Stimulated activated CD4-positive, alpha-beta T cell treated with anti-CD3 and anti-CD28 coated beads, Interleukin-4, amount 100 ng/mL, for 24 hours (primary cell): Measurements from ENCODE around the gene FBXO5.
"Not testable (repeated sequence)": the region's sequence is repeated elsewhere in the genome, so short reads cannot be mapped to it uniquely, and the experiment has no call there.

Experiments used
- DNase-seq: peaks from one replicate; pipeline ENCODE4 v3.0.0-alpha.2; 2020

The FBXO5 gene

DNA sequence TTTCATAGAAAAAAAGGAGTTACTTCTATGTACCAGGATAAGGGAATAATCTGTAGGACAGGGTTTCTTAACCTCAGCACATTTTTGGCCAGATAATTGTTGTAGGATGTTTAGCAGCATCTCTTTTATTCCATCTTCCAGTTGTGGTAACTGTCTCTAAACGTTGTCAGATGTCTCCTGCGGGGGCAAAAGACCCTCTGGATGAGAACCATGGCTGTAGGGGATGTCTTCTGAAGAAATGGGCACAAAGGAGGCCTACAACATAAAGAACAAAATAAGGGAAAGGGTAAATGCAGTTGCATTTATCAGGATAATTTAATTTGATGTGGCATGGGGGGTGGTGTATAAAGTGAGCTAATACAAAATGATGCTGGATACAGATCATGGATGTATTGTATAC lies 4.1 kb upstream of the FBXO5 start:
- no peak for DNase-seq

DNA sequence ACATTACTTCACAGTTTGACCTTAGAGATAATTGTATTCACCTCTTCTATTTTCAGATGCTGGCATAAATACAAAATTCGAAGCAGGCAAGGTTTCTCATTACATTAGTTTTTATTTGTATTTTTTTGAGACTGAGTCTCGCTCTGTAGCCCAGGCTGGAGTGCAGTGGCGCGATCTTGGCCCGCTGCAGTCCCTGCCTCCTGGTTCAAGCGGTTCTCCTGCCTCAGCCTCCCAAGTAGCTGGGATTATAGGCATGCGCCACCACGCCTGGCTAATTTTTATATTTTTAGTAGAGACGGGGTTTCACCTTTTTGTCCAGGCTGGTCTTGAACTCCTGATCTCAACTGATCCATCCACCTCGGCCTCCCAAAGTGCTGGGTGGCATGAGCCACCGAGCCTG lies 2.5 kb upstream of the FBXO5 start:
- not testable (repeated sequence) for DNase-seq

DNA sequence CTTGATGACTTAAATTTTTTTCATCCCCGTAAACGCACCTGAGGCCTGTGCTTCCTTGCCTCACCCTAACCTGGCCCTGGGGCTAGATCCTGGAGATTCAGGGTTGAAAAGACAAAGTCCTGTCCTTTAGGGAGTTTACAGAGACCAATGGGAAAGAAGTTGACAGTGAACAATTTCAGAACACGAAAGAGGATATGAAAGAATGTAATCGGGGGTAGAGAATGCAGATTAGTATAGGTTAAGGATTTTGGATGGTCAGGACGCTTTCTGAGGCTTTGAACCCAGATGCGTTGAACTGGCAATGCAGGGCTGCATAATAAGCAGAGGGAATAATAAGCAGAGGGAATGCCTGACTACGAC lies 1.7 kb upstream of the FBXO5 start:
- DNase-seq: no peak

DNA sequence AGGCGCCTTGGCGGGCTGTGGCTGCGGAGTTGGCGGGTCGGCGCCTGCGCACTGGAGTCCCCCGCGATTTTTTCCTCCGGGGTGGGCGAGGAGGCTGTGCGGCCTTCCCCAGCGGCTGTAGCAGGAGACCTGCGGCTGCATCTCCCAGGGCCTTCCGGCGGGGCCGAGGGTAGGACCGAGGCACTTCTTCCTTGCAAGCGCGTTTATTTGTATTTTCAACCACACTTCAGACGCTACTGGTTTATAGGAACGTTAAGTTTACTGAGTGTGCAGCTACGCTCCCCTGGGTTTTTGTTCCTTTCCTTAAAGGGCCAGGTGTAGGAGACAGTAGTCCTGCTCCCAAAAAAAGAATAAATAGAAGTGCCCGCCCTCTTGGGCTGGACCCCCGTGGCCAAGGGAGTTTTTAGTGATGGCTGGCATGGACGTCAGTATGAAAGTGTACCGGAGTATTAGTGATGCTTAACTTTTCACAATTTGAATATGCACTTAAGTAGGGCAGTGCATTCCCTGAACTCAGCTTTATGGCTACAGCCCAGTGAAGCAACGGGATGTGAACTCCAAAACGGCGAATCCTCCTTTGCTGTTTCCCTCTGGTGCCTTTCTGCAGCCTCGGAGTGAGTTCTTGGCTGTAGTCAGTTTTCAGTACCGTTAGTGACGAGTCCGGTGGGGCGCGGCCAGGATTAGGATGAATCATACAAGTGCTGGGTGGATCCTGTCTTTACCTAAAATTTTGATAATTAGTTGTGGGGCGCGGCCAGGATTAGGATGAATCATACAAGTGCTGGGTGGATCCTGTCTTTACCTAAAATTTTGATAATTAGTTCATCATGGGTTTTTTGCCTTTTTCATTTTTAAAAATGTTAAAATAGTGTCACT lies 1.0 kb upstream of the FBXO5 start:
- peak; percentile 95 for DNase-seq

DNA sequence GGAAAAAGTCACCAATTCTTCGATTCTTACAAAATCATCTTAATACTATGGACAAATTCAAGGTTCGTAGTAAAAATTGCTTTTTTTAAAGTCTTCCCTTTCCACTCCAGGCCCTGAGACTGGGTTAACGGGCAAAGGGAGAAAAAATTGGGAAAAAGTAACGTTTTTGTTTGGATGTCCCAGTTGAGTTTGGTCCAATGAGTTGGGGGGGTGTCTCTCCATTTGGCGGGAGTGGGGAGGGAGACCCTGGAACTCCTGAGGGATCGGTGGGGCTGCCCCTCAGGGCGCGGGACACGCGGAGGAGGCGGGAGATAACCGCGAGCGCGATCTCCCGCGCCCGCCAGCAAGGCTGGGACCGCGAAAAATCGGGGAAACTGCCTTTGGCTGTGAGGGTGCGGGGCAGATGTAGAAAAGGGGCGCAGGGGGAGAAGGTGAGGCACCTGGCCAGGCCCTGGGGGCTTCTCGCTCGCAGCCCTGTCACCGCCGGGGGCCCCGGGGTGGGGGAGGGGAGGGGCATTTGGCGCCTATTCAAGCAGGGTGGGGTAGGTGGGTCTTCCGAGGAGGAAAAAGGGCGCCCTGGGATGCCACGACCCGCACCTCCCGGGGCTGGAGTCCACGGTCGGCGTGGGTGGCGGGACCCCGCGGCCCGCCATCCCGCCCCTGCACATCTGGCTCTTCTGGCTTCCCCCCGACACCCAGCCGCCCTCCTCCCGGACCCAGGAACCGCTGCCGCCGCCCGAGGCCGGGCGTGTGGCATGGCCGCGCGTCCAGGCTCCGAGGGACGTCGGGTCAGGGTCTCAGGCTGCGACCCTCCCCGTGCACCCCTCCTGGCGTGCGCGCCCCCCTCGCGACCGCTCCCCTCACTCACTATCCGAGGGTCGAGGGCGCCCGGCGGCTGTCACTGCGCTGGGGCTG lies 595 bp downstream of the FBXO5 start:
- no peak for DNase-seq

DNA sequence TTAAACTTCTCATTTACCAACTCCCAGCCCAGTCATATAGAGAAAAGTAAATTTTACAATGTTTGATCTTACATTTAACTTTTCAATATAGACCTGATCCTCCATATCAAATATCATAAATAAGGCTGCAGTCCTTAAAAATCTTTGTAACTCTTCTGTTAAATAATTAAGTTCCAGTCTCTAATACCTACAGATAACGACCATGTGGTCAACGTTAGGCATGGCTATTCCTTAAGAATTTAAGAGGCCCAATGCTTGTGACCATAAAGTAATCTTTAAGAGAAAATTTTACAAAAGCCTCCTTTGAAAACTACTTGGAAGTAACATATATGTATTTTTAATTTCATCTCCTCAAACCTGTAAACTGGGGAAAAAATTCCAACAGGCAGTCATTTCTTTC lies 1.6 kb downstream of the FBXO5 start:
- no peak for DNase-seq

DNA sequence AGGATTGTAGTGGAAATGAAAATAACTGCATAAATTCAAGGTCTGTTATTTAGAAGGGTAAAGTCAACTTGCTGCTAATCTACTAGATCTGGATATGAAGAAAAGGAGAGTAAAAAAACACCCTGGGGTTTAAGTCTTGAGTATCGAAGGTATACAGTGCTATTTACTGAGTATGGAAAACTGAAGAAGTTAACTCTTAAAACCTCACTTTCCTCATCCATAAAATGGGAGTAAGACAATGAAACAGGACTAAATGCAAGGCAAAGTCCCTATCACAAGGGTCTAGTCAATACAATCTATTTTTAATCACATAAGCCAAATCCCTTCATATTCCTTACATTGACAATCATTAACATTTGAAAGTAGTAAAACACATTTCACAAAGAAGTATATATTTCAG lies 2.2 kb downstream of the FBXO5 start:
- DNase-seq: no peak

DNA sequence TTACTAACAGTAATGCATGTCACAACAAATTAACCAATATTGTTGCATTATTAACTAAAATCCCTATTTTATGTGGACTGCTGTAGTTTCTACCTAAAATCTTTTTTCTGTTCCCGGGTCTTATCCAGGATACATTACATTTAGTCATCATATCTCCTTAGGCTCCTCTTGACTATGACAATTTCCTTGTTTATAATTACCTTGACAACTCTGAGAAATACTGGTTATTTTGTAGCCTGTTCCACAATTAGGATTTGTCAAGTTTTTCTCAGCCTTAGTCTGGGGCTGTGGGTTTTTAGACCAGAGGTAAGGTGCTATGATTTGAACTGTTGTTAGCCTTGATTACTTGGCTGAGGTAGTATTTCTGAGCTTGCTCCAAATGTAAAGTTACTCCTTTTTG lies 3.7 kb downstream of the FBXO5 start:
- DNase-seq: no peak

DNA sequence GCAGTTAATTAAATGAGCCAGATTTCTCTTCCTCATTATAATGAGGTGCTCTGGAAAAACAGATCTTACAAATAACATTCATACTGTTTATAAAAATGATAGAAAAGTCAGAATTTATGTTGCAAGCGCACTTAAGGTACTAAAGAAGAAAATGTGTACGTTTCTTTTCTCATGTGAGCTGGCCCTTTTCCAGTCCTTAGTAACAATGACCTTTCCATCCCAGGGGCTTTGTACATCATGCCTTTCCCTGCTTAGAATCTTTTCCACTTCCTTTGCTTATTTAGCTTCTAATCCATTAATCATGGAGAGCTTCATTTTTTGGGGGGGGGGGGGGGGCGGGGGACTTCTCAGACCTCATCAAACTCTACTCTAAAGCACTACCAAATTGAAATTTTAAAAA lies 4.8 kb downstream of the FBXO5 start:
- DNase-seq: no peak

DNA sequence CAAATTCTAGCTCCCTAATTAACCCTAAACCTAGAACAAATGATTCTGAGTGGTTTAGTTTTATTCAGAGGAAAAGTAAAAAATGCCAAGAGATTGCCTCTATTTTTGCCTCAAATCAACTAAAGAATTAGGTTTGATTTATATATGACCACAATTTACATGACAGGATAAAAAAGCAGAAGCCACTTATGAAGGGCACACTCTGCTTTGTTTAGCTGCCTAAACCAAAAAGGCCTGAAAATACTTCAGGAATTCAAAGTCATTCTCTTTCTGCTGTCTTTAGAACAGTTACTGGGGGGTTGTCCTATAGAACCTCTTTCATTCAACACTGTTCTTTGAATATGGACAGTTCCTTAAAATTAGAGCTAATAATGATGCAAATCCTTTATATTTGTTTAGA lies 5.3 kb downstream of the FBXO5 start:
- DNase-seq: no peak

DNA sequence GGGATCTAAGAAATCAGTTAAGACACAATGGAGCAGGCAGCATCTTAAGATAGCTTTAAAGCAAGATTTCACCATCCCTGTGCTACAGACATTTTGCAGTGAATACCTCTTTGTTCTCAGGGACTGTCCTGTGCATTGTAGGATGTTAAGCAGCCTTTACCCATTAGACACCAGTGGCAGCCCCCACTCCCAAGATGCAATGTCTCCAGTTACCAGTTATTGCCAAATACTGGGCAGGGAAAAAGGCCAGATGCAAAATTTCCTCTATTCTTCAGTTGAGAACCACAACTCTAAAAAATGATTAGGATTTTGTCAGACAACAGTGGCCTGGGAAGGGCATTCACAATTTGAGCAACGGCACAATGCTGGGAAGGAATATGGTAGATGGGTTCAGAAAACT lies 6.1 kb downstream of the FBXO5 start:
- no peak for DNase-seq

DNA sequence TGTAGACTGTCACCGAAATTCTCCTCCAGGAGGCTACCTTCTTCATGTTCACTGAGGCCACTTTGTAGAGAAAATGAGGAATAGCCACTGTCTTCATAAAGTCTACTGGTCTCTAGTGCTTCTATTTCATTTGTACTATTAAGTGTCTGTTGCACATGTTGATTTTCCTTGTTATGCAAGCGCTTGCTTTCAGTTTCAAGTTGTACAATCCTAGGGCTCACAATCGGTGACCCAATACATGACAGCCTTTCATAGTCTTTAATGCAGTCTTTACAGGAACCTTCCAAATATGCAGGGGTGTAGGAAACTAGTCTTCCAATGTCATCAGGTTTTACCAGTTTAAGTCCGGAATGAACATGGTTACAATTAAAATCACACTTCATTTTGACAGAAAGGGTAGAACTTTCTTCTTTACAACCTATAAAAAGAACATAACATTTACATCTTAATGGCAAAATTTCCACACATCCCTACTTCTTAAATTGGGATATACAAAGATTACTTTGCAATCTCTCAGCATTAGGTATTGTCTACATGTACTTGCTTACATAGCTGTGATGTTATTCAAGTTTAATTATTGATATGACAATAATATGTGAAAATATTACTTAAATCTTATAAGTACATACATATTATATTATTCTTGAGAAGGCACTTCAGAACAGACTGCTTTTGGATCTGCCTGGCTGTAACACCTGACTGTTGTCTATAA lies 7.5 kb downstream of the FBXO5 start:
- no peak for DNase-seq

DNA sequence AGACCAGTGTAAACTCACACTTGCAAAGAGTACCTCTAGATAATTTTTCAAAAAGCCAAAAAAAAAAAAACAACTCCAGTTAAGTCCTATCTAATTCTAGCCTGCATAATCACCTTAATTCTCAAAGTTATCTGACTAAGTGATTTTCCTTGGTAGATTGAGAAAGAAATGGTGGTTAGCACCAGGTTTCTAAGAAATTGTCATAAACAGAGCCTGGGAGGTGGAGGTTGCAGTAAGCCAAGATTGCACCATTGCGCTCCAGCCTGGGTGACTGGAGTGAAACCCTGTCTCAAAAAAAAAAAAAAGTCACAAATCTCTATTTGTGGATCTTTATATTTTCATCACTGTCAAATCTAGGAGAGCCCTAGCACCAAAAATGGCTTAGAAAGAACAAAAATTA lies 8.9 kb downstream of the FBXO5 start:
- DNase-seq: no peak

DNA sequence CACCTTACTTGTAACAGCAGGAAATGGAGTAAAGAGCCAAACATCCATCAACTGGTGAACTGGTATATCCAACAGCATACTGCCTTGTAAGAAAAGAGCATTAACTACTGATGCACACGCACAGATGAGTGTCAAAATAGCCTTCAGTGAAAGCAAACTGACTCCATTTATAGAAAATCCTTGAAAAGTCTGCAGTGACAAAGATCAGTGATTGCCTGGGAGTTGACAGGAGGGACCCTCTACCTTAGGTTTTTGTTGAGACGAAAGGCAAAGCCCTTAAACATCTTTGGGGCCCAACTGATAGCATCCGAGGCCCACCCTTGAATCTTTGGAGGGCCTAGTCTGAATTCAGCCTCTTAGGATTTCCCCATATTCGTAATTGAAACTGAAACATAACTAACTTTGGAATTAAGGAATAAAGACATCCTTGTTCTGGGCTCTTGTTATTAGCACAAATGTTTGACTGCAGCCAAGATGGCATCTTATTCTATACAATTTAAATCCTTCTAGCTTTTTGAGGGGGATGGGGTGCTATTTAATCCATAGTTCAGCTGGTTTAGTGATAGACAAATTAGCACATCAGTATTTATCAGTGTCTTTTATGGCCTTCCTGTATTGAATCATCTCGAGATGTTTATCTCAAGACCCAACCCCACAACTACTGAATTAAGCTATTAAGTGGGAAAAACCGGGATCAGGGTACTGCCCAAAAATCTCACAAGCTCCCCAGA lies 13.0 kb downstream of the FBXO5 start:
- no peak for DNase-seq

DNA sequence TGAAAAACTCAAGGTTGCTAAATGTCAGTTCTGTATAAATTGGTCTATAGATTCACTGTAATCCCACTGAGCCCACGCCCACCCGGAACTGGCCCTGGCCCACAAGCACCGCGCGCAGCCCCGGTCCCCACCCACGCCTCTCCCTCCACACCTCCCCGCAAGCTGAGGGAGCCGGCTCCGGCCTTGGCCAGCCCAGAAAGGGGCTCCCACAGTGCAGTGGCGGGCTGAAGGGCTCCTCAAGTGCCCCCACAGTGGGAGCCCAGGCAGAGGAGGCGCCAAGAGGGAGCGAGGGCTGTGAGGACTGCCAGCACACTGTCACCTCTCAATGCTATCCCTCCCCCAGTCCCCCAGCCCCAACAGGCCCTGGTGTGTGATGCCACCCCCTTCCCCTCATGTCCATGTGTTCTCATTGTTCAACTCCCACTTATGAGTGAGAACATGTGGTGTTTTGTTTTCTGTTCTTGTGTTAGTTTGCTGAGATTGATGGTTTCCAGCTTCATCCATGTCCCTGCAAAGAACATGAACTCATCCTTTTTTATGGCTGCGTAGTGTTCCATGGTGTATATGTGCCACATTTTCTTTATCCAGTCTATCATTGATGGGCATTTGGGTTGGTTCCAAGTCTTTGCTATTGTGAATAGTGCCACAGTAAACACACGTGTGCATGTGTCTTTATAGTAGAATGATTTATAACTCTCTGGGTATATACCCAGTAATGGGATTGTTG lies 16.5 kb downstream of the FBXO5 start:
- not testable (repeated sequence) for DNase-seq

DNA sequence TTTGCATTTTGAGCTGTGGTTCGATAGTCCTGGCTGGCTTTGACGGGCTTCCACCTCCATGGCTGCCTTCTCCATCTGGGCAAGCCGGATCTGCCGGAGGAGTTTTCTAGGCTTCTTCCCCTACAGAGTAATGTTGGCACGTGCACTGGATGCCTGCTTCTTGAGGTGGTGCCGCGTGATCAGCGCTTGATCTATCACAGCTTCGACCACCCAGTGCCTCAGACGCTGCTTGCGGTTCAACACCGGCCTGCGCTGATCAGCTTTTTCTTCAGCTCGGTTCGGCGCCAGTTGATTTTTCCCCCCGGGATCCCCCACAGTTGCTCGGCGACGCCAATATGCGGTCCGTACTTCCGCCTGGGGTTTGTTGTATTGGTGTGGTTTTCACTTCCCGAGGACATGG lies 23.5 kb downstream of the FBXO5 start:
- DNase-seq: no peak

DNA sequence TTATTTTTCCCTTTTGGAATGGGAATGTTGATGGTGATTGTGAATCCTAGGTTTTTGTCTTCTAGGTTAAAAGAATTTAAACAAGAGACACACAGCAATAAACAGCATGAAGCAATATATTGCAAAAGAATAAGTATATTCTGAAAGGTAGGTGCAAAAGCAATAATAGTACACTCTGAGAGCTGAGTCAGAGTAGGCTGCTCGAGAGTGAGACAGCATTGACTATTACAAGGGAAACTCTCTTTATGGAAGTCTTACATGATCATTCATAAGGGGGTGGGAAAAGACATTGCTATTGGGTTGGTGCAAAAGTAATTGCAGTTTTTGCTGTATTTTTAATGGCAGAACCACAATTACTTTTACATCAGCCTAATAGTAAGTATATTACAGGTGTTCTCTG lies 25.0 kb downstream of the FBXO5 start:
- no peak for DNase-seq

DNA sequence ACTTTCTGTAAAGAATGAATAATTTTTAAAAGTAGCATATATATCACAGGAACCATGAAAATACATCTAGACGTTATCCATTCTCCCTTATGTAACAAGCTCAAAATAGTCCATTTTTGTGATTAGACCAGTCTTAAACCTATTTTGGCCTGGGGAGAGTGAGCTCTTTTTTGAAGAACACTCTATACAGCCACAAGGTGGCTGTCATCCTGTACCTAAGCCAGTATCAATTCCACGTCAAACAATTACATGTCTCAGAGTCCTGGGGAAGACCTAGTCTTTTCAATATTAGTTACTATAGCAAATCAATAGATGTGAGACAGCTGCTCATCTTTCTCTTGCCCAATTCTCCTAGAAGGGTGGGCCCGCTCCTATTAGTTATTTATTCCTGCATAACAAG lies 28.4 kb downstream of the FBXO5 start:
- DNase-seq: no peak

DNA sequence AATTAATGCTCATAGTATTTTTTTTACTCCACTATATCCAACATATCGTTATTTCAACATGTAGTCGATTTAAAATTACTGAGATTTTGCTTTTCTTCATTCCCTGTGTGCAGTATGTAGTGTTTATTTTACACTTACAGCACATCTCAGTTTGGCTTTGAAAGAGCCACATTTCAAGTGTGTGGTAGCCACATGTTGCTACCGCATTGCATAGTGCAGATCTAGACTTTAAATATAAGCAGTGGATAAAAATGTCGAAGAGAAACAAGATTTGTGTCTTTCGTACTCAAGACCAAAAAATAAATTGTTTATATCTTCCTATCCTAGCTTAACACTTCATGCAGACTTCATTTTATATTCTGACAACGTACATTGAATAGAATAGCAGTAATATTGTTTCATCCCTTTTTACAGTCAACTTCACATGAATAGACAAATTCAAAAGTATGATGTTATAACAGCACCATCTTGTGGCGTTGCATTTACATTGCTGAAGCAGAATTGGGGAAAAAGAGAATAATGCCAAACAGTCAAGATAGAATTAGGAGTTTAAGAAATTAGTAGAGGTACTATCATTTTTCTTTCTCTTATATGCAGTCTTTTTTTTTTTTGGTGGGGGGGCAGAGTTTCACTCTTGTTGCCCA lies 29.9 kb downstream of the FBXO5 start:
- no peak for DNase-seq

DNA sequence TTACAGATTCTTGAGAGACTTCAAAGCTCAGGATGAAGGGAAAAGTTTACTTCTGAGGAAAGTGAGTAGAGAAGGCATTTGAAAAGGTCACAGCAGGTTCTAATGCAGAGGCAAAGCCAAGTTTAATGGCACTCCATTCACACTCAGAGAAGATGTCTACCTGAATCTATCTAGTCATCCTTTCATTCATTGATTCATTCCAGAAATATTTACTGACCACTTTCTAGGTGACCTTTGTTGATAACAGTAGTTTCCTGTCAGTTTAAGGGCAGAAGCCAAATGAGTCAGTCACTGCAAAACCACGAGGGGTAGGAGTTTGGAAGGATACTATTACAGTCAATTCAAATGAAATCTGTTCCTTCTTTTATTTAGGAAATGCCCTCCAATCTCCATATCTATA lies 30.8 kb downstream of the FBXO5 start:
- DNase-seq: no peak

DNA sequence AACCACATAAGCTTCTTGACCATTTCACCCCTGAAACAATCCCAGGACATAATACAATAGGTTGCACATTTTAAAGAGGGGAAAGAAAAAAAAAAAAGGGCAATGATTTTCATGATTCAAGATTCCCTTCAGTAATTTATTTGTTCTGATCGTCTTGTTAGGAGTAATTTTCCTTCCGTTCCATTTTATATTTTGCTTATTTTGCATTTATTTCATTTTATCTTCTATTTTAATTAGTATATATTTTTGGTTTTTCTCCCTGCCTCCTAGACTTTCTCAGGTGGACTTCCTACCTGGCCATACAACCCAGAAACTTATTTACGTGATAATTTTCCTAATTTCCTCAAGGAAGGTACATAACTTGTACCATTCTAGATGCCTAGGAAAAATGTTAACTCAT lies 32.6 kb downstream of the FBXO5 start:
- DNase-seq: no peak
